Erythroblast (primary cell): ENCODE data around the gene TSC2.

Experiments
- GATA1 ChIP-seq: IDR thresholded peaks from 2 replicates; pipeline ENCODE4 v1.6.1; 2011; ENCODE audit warnings: low read depth, mild to moderate bottlenecking, control low read depth, low read length, moderate library complexity
- POLR2A ChIP-seq: IDR thresholded peaks from 2 replicates; pipeline ENCODE4 v1.6.1; 2011; ENCODE audit warnings: mild to moderate bottlenecking, low read length

DNA sequence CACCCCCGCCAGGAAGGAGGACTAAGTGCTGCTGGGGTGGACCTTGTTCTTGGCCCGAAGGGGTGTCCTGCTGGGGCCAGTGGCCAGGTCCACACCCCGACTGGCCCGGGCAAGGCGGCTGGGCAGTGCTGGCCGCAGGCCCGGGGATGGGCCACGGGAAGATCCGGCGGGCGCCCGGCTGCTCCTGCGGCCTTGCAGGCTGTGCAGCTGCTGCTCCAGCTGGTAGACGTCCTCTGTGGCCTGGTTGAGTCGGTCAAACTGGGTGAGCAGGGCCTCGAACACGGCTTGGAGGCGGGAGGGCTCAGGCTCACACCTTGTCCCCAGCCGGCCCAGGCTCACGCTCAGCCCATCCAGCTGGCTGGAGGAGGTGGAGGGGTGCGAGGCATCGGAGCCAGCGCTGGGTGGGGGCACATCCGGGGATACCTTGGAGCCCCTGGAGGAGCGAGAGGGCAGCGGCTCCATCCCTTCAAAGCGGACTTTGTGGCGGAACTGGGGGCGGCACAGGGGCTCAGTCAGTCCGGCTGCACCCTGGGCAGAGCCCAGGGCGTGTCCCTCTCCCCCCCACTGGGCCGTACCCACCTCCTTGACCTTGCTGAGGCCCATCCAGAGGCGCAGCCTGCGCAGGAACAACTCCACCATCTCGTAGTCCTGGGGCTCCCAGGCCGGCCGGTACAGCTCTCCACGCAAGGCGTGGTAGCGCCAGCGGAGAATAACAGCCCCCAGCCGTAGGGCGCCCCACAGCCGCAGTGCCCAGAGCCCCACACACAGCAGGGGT, 42.1 kb downstream of the TSC2 start:
- no peak for TF ChIP-seq POLR2A
- no peak for TF ChIP-seq GATA1
